Fibroblast of lung (primary cell): ENCODE data around the gene TINCR.

Source experiments
- EZH2 ChIP-seq: IDR thresholded peaks from 2 replicates; pipeline ENCODE4 v1.5.1; 2012; ENCODE audit warnings: low read length, control low read depth, mild to moderate bottlenecking; ENCODE audit errors: missing control alignments
- TF ChIP-seq, protein P1 (sequence below), 2 donors: IDR thresholded peaks in 1 of 2; conservative IDR thresholded peaks in 1 of 2; 1 replicate in 1 of 2; 2 replicates in 1 of 2; pipeline ENCODE4 v1.5.1; 2011 to 2012; ENCODE audit warnings: low read length in 2 of 2, control low read depth in 1 of 2, inconsistent platforms in 1 of 2, low read depth in 1 of 2, mild to moderate bottlenecking in 1 of 2

DNA sequence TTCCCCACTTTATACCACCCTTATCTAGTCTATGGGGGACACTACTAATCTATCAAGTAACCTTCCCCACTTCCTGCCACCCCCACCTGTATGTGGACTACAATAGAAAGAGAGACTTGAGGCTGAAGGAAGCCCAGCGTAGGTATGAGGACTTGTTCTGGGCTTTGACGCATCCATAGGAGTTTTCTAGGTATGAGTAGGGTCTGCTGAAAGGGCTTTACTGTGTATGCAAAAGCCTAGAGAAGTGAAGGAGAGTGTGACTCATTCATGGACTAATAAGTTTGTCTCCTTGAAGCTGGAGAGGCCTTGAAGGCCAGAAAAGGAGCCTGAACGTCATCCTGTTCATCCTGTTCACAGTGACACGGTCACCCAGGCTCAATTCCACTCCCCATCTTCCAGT, 21.8 kb downstream of the TINCR start:
- TF ChIP-seq, protein P1, sequence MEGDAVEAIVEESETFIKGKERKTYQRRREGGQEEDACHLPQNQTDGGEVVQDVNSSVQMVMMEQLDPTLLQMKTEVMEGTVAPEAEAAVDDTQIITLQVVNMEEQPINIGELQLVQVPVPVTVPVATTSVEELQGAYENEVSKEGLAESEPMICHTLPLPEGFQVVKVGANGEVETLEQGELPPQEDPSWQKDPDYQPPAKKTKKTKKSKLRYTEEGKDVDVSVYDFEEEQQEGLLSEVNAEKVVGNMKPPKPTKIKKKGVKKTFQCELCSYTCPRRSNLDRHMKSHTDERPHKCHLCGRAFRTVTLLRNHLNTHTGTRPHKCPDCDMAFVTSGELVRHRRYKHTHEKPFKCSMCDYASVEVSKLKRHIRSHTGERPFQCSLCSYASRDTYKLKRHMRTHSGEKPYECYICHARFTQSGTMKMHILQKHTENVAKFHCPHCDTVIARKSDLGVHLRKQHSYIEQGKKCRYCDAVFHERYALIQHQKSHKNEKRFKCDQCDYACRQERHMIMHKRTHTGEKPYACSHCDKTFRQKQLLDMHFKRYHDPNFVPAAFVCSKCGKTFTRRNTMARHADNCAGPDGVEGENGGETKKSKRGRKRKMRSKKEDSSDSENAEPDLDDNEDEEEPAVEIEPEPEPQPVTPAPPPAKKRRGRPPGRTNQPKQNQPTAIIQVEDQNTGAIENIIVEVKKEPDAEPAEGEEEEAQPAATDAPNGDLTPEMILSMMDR (conservative IDR thresholded peaks at IDR 0.05 in 1 of 2, IDR thresholded peaks at IDR 0.05 in 1 of 2; ENCODE audit: low read depth in 1 of 2, low read length in 2 of 2): no peak
- no peak for TF ChIP-seq EZH2
